Measurements from ENCODE around the gene SERINC2. TPM values are rescaled to one million over a fixed set of nuclear protein-coding genes. Genes with fewer than 3 reads are reported as not detected.

The SERINC2 gene
- total and polyA plus RNA-seq, 9 of the 15 experiments (the other 6 are each of a cell fraction or from before 2014, with no cell fraction given): 0.07 to 1.2 (median 0.70) TPM; not detected in 2

DNA sequence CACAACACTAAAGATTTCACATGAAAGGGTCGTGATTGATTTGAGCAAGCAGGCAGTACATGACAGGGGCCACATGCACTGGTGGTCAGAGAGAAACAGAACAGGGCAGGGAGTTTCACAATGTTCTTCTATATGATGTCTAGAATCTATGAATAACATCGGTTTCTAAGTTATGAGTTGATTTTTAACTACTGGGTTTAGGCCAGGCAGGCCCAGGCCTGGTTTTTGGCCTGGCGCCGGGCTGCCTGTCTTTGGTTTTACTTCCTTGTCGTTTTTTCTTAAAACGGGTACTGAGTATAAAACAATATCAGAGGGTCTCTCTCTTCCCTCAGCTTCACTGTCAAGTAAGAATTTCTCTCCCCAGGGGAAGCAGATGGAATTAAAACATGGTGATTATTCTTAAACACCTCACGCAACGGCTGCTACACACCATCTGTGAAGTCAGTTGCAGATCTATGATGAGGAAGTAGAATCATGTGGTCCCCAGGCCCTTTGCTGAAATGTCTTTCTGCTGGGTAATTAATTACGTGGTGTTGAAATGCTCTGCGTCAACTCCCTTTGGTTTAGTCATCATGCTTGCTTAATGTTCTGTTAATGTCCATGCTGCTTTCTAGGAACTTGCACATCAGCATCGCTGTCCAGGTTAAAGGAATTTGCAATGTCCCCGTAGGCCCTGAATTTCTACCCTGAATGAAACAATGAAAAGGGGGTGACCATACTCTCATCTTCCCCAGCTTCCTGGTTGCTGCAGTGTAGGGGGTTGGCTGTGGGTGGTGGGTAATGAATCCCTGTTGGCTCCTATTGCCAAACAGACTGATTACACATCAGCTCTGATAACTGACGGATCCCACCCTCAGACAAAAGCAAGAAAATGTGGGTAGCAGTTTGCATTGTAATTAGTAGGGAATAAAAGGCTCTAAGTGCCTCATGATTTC lies 70.3 kb downstream of the SERINC2 start (continued):
- TF ChIP-seq, protein P1, sequence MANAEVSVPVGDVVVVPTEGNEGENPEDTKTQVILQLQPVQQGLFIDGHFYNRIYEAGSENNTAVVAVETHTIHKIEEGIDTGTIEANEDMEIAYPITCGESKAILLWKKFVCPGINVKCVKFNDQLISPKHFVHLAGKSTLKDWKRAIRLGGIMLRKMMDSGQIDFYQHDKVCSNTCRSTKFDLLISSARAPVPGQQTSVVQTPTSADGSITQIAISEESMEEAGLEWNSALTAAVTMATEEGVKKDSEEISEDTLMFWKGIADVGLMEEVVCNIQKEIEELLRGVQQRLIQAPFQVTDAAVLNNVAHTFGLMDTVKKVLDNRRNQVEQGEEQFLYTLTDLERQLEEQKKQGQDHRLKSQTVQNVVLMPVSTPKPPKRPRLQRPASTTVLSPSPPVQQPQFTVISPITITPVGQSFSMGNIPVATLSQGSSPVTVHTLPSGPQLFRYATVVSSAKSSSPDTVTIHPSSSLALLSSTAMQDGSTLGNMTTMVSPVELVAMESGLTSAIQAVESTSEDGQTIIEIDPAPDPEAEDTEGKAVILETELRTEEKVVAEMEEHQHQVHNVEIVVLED (CRISPR knock-in tag; IDR thresholded peaks at IDR 0.05): peak; percentile 66; the same call in 1 of the 2 replicates
- TF ChIP-seq NFRKB (IDR thresholded peaks at IDR 0.05; ENCODE audit: low read depth): no peak
- TF ChIP-seq RHOXF2B (CRISPR knock-in tag; conservative IDR thresholded peaks at IDR 0.05): no peak
- TF ChIP-seq TCF3 (CRISPR knock-in tag; IDR thresholded peaks at IDR 0.05): 0 out of 2 replicates have a peak, but pooled peaks have one; percentile 5
- peak; percentile 96 for TF ChIP-seq JUN (IDR thresholded peaks at IDR 0.05; ENCODE audit: borderline replicate concordance, low read depth, low read length)
- no peak for TF ChIP-seq JUN (CRISPR knock-in tag; IDR thresholded peaks at IDR 0.05; ENCODE audit: borderline replicate concordance)
- peak in 1 of 2 experiments; percentile 81; a peak in 2 of 4 replicates for TF ChIP-seq TBL1XR1 (IDR thresholded peaks at IDR 0.05; ENCODE audit: low read length in 2 of 2)
- TF ChIP-seq, protein P2, sequence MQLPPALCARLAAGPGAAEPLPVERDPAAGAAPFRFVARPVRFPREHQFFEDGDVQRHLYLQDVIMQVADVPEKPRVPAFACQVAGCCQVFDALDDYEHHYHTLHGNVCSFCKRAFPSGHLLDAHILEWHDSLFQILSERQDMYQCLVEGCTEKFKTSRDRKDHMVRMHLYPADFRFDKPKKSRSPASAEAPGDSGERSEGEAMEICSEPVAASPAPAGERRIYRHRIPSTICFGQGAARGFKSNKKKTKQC (CRISPR knock-in tag; IDR thresholded peaks at IDR 0.05): no peak
- TF ChIP-seq, protein P3, sequence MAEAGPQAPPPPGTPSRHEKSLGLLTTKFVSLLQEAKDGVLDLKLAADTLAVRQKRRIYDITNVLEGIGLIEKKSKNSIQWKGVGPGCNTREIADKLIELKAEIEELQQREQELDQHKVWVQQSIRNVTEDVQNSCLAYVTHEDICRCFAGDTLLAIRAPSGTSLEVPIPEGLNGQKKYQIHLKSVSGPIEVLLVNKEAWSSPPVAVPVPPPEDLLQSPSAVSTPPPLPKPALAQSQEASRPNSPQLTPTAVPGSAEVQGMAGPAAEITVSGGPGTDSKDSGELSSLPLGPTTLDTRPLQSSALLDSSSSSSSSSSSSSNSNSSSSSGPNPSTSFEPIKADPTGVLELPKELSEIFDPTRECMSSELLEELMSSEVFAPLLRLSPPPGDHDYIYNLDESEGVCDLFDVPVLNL (CRISPR knock-in tag; IDR thresholded peaks at IDR 0.05; ENCODE audit: low read depth): no peak
- TF ChIP-seq SETDB1 (IDR thresholded peaks at IDR 0.05; ENCODE audit: low read length): no peak
- TF ChIP-seq JUNB (CRISPR knock-in tag; conservative IDR thresholded peaks at IDR 0.05): peak; percentile 74
- TF ChIP-seq POLR2G (IDR thresholded peaks at IDR 0.05; ENCODE audit: low read depth, low read length): no peak
- TF ChIP-seq SLC30A9 (CRISPR knock-in tag; IDR thresholded peaks at IDR 0.05): no peak
- 0 out of 2 replicates have a peak, but pooled peaks have one; percentile 24 for TF ChIP-seq HEY1 (CRISPR knock-in tag; IDR thresholded peaks at IDR 0.05; ENCODE audit: borderline replicate concordance)
- TF ChIP-seq, protein P4, sequence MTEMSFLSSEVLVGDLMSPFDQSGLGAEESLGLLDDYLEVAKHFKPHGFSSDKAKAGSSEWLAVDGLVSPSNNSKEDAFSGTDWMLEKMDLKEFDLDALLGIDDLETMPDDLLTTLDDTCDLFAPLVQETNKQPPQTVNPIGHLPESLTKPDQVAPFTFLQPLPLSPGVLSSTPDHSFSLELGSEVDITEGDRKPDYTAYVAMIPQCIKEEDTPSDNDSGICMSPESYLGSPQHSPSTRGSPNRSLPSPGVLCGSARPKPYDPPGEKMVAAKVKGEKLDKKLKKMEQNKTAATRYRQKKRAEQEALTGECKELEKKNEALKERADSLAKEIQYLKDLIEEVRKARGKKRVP (CRISPR knock-in tag; IDR thresholded peaks at IDR 0.05): 0 out of 2 replicates have a peak, but pooled peaks have one; percentile 48
- TF ChIP-seq, protein P5, sequence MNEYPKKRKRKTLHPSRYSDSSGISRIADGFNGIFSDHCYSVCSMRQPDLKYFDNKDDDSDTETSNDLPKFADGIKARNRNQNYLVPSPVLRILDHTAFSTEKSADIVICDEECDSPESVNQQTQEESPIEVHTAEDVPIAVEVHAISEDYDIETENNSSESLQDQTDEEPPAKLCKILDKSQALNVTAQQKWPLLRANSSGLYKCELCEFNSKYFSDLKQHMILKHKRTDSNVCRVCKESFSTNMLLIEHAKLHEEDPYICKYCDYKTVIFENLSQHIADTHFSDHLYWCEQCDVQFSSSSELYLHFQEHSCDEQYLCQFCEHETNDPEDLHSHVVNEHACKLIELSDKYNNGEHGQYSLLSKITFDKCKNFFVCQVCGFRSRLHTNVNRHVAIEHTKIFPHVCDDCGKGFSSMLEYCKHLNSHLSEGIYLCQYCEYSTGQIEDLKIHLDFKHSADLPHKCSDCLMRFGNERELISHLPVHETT (CRISPR knock-in tag; conservative IDR thresholded peaks at IDR 0.05 in 1 of 2, IDR thresholded peaks at IDR 0.05 in 1 of 2): peak in 1 of 2 experiments; percentile 88; a peak in 2 of 4 replicates
- TF ChIP-seq ZNF347 (CRISPR knock-in tag; IDR thresholded peaks at IDR 0.05; ENCODE audit: low read depth): no peak
- no peak for TF ChIP-seq EHMT2 (IDR thresholded peaks at IDR 0.05)
- TF ChIP-seq EP400 (IDR thresholded peaks at IDR 0.05): peak; percentile 23; the same call in 1 of the 2 replicates
- no peak for TF ChIP-seq MCM3 (IDR thresholded peaks at IDR 0.05)
- no peak for TF ChIP-seq ETV5 (CRISPR knock-in tag; IDR thresholded peaks at IDR 0.05; ENCODE audit: low read depth)
- no peak for TF ChIP-seq ZNF3 (CRISPR knock-in tag; IDR thresholded peaks at IDR 0.05)

Measured in K562 (cell line).